Upper lobe of left lung (tissue), 4 donors: ENCODE results near the gene STIM1.

Source experiments
- POLR2A ChIP-seq, 4 donors: fragments of 450-650 bp; IDR thresholded peaks; one replicate each; pipeline ENCODE4 v1.5.1; 2016 to 2017; ENCODE audit warnings: antibody characterized with exemption in 4 of 4, mild to moderate bottlenecking in 2 of 4
- TF ChIP-seq, protein P1 (sequence below), 6 experiments: fragments of 450-650 bp in 4 of 6; fragments of 200-600 bp in 2 of 6; sonication (generic) in 2 of 6; IDR thresholded peaks; one replicate each; pipeline ENCODE4 v1.5.1; 2016 to 2019; ENCODE audit warnings: antibody characterized with exemption in 6 of 6

DNA sequence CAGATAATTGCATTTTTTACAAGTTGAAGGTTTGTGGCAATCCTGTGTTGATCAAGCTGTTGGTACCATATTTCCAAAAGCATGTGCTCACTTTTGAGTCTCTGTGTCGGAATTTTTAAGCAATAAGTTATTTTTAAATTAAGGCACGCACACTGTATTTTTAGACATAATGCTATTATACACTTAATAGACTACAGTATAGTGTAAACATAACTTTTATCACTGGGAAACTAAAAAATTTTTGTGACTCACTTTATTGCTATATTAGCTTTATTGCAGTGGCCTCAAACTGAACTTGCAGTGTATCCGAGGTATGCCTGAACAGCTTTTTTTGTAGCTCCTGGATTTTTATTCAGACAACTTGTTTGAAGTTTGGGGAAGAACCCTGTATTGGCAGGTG, 207.9 kb downstream of the STIM1 start:
- TF ChIP-seq, protein P1, sequence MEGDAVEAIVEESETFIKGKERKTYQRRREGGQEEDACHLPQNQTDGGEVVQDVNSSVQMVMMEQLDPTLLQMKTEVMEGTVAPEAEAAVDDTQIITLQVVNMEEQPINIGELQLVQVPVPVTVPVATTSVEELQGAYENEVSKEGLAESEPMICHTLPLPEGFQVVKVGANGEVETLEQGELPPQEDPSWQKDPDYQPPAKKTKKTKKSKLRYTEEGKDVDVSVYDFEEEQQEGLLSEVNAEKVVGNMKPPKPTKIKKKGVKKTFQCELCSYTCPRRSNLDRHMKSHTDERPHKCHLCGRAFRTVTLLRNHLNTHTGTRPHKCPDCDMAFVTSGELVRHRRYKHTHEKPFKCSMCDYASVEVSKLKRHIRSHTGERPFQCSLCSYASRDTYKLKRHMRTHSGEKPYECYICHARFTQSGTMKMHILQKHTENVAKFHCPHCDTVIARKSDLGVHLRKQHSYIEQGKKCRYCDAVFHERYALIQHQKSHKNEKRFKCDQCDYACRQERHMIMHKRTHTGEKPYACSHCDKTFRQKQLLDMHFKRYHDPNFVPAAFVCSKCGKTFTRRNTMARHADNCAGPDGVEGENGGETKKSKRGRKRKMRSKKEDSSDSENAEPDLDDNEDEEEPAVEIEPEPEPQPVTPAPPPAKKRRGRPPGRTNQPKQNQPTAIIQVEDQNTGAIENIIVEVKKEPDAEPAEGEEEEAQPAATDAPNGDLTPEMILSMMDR (IDR thresholded peaks at IDR 0.05): no peak
- TF ChIP-seq POLR2A (IDR thresholded peaks at IDR 0.05): no peak
